NCI-H69 (cell line): ENCODE results near the gene RYR3.

Source experiments
- DNase-seq: peaks from one replicate; lab custom pipeline; 2025; lab: John Stamatoyannopoulos, UW

Gene RYR3

DNA sequence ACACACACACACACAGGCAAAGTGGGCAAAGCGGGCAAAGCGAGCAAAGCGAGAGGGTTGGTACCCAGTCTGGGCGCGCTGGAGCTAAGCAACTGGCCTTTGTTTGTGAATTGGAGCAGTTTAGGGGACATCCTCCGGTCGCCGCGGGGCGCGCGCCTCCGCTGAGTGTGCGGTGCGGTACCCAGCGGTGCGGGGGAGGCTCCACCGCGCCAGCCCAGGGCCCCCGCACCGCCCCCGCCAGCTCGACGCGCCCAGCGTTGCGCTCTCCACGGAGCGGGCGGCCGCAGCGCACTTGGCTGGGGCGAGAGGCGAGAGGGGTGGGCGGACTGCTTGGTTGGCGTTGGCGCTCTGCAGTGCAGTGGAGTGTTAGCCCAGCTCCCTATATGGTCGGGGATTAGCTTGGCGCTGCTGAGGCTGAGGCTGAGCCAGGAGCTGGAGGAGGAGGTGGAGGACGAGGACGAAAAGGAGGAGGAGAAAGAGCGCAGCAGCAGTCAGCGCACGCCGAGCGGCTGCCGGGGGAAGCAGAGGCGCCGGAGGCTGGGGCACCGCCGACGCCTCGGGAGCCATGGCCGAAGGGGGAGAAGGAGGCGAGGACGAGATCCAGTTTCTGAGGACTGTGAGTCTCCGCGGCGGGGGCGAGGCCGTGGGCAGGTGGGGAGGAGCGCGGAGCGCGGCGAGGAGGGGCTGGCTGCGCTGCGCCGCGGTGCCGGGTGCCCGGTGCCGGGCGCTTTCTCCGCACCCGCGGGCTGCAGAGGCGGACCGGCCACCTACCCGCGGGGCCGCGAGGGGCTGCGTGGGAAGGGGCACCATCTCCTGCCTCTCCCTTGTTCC is at the start of gene RYR3:
Gene RYR3, plus strand, starts transcription at position 487 of the 831 bp plus-strand sequence. Its CDS starts 79 bp downstream, at position 566.
- peak; percentile 79 for DNase-seq

DNA sequence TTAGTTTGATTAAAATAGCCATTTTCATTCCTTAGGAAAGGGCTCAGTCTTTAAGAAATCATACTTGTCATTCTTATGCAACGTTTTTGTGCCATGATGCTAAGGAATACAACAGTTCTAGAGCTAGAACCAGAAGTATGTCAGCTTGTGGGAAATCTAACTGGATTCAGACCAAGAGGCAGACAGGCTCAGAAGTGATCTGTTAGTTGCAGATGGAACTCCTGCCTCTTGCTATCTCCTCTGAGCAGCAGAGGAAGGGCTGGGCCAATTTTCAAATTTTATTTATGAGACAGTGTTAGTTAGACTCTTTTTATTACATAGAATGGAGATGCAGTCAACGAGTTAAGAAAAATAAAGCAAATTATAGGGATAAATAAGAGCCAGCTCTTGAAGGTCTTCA is 48.5 kb upstream of the RYR3 start:
- no peak for DNase-seq

DNA sequence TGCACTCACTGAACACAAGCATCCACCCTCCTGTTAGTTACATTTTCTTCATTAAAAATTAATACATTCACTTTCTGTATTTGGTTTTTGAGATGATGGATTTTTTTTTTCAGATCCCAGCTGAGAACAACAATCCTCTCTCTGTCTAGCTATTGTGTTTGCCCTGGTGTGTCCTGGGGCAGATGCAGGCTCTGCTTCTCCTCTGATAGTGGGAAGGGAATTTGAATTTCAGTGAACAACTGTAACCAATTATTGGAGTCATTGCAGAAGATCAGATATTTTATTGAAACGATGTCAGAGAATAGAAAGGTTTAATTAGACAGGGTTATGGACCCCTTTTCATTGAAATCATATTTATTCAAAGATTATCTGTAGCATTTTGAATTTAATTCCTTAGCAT is 33.1 kb upstream of the RYR3 start:
- DNase-seq, result no peak

DNA sequence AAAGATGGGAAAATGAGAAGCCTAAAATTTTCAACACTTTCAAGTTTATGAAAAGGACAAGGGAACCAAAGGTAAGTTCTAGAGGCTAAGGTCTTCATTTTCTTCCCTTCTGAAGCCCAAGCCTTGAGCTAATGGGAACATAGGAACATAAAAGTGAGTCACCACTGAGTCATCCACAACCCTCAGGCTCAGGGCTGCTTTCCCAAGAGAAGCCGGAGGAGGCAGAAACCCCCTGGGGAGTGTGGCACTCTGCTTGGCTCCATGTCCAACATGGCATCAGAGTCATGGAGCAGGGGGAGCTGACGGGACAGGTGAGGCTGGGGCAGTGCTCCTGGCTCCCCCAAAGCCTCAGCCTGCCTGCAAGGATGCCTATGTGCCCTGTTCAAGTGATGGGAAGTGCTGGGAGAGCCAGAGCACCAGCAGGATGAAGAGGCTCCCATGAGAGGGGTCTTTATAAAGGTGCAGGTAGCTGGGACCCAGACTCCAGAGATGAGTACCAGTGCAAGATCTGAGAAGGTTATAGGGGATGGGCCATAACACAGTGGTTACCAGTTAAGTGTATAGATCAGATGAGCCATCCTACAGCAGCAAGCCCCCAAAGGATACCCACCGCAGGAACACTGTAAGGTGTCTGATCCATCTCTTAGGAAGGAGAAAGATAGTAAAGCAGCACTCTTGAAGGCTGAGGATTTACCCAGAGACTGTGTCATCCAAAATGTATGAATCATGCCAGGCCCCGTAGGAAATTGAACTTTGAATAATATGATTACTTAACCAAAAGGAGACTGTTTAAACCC is 31.8 kb upstream of the RYR3 start:
- peak; percentile 47 for DNase-seq

DNA sequence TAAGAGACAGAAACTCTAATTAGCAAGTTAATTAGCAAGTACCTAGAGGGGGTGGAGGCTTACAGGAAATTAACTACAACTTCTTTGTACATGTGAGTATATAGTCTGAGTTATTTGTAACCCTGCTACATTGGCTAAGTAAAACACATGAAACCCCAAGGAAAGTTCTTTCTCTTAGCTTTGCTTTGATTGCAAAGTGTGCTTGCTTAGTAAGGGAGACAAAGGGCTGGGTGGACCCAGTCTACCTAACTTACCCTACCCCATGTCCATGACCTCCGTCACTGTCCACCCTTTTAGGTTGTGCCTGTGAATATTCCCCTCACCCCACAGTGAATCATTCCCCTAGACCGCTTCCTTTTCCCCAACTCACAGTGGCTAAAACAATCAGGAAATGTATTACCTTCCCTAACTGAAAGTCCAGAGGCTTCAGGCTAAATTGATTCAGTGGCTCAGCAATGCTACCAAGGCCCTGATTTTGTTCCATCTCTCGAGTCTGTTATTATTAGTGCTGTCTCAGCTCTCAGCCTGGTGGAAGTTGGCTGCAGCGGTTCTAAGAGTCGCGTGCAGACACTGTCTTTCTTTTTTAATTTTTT is 31.1 kb upstream of the RYR3 start:
- DNase-seq, result no peak

DNA sequence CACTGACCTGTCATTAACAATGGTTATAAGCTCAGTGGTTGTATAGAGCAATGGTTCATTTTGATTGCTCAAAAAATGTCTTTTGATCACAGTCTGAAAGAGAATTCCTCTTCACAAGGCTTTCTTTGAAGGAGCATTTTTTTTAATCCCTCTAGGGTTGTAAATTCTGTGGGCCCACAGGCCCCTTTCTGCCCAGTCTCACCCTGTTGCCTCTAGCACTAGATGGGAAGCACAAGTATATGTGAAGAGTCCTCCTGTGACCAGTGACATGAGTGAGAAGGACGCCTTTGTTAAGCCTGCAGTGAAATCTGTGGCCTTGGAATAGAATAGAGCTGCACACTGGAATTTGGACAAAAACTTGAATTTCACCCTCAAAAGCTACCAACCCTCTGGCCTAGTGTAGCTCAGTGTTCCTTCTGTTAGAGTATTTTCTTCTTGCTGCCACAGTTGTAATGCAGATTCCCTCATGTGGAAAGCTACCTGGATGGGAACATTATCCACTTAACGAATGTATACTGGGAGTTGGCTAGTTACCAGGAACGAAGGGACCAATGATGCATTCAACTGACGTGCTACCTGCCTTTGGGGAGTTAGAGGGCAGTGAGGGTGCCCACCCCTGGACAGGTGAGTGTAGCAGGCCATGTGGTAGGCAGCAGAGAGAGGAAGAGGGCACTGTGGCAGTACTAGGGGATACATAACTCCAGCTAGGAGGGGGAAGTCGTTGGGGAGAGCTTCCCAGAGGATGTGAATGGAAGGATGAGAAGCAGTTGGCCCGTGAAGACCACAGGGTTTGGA is 28.3 kb upstream of the RYR3 start:
- DNase-seq, result no peak

DNA sequence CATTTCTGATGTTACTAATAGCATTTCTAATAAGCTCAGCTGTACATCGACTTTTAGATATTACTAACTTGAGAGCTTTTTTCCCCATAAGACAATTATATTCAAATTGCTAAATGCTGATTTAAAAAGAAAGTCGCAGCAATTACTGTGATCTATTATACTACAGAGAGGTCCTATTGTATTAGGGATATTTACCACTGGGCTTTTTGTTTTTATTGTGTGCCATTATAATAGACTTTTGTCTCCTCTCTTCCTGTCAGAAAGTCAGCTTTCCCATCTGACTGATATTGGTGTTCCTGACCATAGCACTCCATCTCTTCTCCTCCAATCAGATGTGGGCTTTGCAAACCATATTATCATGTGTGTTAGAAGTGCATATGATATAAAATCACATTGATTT is 27.2 kb upstream of the RYR3 start:
- DNase-seq, result no peak

DNA sequence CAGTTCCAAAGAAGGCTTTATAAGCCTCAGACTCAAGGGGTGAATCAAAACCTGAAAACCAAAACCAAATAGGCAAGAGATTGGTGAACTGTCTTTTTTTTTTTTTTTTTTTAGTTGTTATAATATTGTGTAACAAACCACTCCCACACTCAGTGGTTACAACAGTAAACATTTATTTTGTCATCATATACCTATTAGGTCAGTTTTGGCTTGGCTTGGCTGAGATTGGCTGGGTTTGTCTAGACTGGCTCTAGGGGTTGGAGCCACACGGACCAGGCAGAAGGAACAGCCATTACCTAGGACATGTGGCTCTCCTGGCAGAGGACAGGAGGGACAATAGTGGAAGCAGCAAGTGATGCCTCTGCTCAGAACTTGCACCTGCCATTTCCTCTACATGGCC is 26.4 kb upstream of the RYR3 start:
- no peak for DNase-seq

DNA sequence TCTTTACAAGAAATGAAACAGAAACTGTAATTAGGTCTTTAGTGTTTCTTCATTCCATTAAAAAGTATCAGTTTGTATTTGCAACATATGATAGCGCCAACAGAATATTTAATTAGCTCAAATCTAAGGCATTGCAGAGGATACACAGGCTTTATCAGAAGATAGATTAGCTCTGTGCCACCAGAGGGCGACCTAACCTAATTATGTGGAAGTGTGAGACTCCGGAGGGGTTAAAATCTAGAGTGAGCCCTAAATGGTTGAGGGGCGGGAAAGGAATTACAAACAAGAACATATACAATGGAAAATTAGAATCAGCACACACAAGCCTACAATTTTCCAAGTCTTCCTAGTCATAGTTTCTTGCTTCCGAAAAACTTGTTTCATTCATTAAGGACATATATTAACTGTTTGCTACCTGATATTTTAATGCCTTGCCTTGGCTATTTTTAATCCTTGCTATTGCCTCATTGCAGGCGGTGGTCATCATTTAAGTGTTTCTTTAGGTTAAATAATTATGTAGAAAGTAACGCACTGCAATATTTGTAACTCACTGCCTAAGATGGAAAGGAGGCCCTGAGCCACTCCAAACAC is 18.0 kb upstream of the RYR3 start:
- DNase-seq, result peak; percentile 85

DNA sequence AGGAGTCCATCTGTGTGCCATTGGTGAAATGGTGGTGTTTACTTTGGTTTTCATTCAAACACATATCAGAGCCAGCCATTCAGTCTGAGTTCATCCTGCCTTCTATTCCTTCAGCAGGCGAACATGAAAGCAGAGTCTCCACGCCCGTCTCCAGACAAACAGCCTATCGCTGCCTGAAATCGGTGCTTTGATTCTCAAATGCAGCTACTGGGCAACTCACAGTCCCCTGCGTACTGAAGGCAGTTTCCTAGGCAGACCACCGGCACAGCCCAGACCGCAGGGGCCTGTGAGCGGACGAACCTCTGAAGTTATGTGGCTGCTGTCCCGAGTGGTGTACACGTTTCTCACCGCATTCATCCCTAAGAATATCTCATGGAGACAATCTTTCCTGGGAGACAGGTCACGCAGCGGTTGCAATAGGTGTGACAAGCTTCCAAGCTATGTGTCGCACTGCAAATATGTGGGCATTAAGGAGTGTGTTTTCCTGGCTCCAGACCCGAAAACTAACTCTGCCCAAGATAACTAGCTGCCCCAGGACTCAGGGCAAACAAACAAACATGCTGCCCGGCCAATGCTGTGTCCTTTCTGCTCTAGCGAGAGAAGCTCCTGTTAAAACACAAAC is 16.9 kb upstream of the RYR3 start:
- DNase-seq, result no peak

DNA sequence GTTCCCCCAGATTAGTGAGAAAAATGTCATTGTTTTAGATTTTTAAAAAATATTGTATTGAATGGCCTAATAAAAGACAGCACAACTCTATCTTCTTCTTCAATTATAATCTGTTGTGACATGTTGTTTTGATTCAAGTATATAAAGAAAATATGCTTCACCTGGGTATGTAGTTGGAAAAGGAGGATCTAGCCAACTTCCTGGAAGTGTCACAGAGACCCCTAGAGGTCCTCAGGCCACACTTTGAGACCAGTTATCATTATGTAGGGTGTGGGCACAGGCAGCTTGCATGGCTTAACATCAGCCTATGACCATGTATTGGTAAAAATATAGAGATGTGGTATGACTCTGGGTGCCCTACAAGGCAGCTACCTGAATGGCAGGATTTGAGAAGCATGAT is 14.7 kb upstream of the RYR3 start:
- DNase-seq, result peak; percentile 22

DNA sequence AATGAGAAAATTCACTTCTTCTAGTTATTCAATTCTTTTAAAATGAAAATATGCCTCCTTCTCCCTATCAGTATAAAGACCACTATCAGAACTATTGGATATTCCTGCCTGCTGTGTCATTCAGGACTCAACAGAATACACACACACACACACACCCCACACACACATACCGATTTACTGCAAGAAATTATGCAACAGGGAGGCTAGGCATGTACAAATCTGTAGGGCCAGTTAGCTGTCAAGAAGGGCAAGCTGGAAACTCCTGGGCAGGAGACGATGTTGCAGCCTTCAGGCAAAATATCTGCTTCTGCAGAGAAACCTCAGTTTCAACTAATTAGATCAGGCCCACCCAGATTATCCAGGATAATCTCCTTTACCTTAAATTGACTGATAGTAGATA is 13.9 kb upstream of the RYR3 start:
- DNase-seq, result no peak

DNA sequence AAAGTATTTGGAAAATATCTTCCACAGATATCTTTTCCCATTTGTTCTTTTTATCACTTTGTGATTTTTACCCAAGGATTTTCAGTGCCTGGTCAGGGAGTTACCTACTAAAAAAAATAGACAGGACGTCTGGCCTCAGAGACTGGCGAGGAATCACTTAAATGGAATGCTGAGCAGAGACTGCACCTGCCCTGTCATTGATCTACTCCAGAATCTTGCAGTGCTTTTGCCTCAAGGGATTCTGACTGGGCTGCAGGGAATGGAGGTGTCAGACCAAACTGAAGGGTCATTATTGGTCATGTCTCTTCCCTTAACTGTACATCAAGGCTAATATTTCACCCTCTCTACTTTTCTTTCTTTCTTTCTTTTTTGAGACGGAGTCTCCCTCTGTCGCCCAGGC is 12.1 kb upstream of the RYR3 start:
- no peak for DNase-seq

DNA sequence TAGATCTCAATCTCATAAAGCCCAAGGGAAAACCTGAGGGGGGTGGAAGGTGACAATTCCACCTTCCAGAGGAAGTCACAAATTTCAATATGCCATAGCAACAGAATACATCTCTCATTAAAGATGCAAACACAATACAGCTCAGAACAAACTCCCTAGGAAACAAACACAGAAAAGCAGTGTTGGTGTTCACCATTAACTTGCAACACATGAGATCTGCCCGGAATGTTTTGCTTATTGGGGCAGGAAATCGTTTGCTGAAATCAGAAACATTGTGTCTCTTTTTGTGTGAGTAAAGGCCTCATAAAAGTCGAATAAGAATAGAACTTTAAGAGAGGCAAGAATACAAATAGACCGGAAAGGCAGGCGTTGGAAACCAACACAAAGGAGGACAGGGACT is 5.8 kb upstream of the RYR3 start:
- DNase-seq, result no peak

DNA sequence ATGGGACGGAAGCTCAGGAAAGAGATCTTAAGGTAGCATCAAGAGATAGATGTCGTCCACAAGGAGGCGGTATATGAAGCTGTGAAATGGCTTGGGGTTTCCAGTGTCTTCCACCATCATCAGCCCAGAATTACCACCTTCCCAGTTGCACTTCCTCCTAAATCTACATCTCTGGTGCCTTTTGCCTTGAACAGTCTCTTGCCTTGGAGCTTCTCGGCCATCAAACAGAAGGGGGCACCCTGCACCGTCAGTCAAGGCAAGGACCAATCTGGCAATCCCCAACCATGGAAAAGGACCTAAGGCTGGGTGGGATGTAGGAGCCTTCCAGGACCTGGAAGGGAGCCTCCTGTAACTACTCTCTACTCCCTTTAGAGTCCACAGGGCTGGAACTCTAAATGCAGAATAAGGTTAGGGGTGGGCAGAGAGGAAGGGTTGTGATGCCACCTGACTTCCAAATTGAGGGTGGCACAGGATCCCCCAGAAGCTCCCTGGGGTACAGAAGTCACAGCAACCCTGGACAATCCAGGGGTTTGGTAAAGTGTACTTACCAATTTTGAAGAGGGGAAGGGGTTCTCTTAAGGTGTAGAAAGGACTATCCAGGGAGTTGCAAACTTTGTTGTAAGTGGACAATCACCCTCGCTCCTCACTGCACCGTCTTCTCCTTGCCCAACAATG is 1.0 kb upstream of the RYR3 start:
- peak; percentile 70 for DNase-seq

DNA sequence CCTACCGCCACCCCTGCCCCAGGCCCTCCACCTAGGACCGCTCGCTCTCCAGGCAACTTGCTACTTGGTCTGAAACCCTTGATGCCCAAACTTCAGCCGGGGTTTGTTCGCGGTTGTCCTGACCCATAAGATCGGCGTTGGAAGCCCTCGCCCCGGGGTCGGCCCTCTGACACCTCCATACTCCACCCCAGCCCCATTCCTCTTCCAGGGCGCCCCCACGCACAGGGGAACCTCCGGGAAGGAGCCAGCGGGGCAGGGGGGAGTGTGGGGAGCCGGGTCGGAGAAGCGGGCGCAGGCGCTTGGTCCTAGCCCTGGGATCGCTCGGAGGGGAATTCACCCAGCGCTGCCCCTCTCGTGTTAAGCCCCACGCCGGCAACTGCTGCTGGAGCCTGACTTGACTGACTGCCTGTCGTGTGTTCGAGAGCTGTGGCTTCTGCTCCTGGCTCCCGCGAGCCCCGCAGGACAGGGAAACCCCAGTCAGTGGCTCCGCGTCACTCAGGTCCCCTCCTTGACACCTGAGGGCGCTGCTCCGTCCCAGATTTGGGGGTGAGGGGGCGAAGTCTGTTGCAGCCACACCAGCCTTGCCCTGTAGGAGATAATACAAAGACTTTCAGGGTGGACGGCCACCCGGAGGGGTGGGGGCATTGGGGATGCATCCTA is 675 bp downstream of the RYR3 start:
- DNase-seq, result peak; percentile 58

DNA sequence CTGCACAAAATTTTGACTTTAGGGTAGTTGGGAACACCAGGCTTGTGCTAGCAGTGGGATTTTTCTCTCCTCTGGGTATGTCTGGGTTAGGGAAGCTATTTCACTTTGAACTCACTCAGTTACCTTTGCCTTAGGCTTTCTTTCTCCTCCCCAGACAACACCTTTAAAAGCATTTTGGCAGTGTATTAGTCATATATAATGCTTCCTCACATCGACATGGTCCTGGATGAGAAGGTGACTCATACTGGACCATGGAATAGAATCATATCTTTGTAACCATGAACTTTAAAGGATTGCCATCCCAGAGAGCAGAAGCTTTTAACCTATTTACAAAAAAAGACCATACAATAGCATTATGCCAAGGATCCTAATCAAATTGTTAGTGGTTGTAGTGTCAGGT is 2.7 kb downstream of the RYR3 start:
- DNase-seq, result no peak

DNA sequence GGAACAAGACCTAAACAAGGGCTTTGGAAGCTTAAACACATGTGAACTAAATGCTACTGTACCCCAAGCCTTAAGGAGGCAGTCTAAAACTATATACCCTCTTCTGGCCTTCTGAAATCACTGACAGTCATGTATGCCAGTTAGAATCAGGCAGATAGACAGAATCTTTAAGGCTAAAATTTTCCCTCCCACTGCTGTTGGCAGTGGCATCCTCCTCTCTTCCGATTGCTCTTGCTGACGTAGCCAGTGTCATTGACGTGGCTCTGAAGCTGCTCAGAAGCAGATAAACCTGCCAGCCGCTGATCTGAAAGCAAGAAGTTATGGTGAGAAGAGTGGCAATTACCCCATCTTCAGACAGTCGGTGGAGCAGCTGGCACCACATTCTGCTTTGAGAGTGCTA is 3.3 kb downstream of the RYR3 start:
- no peak for DNase-seq

DNA sequence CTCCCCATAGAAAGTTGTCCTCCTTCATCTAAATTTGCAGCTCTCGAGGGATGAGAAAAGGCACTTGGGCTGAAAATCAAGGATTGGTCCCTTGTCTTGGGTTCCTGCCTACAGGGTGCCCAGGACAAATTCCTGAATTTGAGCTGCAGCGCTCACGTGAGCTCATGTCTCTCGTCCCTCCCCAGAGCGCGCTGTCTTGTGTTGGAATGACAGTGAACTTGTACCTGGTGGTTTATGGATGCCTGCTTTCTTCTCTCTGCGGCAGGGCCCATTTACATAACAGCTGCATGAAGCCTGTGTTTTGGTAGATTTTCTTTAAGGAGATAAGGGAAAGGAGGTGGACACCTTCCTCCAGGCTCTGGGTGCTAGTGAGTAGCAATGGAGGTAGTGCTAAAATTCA is 4.3 kb downstream of the RYR3 start:
- no peak for DNase-seq

DNA sequence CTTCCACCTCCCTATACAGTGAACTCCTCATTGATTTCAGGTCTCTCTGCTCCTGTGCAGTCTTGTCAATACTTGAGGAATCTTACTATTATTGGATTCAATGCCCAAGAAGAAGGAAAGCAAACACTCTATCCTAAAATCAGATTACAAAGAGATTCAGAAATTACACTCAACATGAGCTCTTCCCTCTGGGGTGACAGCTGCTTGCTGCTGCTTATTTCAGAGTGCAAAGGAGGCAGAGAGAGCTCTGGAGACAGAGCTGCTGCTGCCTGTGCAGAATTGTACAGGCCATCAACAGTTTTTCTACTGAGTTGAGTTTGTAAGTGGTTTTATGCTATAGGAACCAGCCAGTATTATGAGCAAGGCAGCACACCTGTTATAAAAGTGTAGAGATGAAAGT is 7.1 kb downstream of the RYR3 start:
- DNase-seq, result no peak
